HuH-7 (cell line): ENCODE measurements around the gene TPGS1.
A peak's percentile ranks its signal among the peaks of the same experiment; 100 is the strongest.

Experiments
- DNase-seq: peaks from one replicate; pipeline ENCODE4 v3.0.0; 2011; ENCODE audit warnings: low spot score

TPGS1 gene

DNA sequence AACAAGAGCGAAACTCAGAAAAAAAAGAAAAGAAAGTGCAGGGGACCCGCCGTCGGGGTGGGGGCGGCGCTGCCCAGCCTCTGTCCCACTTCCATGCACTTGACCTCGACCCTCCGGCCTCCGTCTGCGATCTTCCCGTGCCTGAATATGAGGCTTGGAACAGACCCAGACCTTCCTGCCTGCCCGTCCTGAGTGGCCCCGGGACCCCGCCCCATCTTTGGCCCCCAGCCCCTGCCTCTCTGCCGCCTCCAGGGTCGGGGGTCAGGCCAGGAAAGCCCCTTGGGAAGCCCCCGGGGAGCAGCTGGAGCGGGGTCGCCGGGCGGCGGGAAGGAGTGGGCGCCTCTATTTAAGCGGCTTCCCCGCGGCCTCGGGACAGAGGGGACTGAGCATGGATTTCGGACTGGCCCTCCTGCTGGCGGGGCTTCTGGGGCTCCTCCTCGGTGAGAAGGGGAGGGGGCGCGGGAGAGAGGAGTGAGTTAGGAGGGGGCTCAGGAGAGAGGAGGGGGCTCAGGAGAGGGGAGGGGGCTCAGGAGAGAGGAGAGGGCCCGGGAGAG is 11.1 kb upstream of the TPGS1 start, which contains the start of gene MADCAM1:
MADCAM1 (plus strand) TSS at position 375 of the 554 bp plus-strand sequence; CDS start at position 389, 14 bp downstream.
- no peak for DNase-seq

DNA sequence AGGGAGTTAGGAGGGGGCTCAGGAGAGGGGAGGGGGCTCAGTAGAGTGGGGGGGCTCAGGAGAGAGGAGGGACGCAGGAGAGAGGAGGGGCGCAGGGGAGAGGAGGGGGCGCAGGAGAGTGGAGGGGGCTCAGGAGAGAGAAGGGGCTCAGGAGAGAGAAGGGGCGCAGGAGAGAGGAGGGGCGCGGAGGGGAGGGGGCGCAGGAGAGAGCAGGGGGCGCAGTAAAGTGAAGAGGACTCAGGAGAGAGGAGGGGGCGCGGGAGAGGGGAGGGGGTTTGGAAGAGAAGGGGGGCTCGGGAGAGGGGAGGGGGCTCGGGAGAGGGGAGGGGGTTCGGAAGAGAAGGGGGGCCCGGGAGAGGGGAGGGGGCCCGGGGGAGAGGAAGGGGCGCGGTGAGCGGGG is 10.3 kb upstream of the TPGS1 start:
- DNase-seq = no peak

DNA sequence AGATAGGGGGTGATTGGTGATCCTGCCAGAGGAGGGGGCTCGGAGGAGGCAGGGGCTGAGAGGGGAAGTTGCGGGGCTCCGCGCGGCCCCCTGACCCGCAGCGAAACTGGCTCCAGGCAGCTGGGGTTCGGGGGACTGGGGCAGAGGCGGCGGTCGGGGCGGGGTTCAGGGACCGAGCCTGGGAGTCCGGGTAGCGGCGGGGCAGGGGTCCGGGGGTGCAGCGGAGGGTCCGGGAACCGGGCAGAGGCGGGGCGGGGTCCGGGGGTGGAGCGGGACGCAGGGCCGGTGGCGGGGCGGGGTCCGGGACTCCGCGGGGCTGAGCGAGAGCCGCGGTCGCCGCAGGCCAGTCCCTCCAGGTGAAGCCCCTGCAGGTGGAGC is 9.8 kb upstream of the TPGS1 start:
- no peak for DNase-seq

DNA sequence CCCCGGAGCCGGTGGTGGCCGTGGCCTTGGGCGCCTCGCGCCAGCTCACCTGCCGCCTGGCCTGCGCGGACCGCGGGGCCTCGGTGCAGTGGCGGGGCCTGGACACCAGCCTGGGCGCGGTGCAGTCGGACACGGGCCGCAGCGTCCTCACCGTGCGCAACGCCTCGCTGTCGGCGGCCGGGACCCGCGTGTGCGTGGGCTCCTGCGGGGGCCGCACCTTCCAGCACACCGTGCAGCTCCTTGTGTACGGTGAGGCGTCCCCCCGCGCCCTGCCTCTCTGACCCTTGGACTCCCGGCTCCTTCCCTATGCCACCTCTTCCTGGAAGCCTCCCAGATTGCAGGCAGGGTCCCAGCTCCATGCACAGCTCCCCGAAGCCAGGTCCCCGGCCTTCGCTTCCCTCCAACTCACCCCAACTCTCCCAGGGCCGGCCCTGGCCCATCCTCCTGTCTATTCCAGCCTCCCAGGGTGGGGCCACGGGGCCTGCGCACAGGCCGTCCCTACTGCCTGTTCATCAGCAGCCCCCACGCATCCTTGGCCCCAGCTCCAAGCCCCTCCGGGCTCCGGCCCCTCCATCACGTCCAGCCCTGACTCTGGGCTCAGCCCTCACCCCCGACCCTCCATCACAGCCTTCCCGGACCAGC is 9.3 kb upstream of the TPGS1 start:
- DNase-seq = no peak

DNA sequence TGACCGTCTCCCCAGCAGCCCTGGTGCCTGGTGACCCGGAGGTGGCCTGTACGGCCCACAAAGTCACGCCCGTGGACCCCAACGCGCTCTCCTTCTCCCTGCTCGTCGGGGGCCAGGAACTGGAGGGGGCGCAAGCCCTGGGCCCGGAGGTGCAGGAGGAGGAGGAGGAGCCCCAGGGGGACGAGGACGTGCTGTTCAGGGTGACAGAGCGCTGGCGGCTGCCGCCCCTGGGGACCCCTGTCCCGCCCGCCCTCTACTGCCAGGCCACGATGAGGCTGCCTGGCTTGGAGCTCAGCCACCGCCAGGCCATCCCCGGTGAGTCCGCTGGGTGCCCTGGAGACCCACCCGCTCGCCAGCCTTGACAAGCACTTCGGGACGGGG is 8.8 kb upstream of the TPGS1 start:
- DNase-seq = no peak

DNA sequence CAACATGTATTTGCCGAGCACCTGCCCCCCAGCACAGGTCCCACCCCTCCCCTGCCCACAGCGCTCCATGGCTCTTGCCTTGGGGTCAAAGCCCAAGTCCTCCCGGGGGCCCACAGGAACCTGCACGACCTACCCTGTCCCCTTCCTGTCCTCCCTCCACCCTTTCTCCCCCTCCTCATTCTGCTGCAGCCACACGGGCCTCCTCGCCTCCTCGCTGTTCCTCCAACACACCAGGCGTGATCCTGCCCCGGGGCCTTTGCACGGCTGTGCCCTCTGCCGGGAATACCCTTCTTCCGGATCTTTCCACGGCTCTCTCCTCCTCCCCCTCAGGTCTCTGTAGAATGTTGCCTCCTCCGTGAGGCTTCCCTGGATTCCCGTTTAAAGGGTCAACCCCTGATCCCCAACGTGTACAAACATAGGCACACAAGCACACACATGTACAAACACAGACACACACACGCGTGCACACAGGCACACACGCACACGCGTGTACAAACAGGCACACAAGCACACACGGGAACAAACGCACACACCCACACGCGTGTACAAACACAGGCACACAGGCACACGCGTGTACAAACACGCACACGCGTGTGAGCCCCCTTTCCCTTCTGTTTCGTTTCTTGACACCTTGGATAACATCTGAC is 8.2 kb upstream of the TPGS1 start:
- DNase-seq = no peak

DNA sequence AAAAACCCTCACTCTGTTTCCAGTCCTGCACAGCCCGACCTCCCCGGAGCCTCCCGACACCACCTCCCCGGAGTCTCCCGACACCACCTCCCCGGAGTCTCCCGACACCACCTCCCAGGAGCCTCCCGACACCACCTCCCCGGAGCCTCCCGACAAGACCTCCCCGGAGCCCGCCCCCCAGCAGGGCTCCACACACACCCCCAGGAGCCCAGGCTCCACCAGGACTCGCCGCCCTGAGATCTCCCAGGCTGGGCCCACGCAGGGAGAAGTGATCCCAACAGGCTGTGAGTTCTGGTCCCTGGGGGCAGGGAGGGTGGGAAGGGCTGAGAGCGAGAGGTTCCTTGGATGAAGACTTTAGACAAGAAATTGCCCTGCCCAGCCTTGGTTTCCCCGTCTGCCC is 5.7 kb upstream of the TPGS1 start:
- no peak for DNase-seq

DNA sequence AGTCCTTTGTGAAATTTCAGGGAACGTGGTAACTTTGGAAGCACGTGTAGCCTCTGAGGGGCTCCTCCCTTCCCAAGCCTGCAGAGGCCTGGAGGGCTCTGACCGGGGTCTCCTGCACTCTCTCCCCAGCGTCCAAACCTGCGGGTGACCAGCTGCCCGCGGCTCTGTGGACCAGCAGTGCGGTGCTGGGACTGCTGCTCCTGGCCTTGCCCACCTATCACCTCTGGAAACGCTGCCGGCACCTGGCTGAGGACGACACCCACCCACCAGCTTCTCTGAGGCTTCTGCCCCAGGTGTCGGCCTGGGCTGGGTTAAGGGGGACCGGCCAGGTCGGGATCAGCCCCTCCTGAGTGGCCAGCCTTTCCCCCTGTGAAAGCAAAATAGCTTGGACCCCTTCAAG is 2.7 kb upstream of the TPGS1 start:
- DNase-seq = no peak

DNA sequence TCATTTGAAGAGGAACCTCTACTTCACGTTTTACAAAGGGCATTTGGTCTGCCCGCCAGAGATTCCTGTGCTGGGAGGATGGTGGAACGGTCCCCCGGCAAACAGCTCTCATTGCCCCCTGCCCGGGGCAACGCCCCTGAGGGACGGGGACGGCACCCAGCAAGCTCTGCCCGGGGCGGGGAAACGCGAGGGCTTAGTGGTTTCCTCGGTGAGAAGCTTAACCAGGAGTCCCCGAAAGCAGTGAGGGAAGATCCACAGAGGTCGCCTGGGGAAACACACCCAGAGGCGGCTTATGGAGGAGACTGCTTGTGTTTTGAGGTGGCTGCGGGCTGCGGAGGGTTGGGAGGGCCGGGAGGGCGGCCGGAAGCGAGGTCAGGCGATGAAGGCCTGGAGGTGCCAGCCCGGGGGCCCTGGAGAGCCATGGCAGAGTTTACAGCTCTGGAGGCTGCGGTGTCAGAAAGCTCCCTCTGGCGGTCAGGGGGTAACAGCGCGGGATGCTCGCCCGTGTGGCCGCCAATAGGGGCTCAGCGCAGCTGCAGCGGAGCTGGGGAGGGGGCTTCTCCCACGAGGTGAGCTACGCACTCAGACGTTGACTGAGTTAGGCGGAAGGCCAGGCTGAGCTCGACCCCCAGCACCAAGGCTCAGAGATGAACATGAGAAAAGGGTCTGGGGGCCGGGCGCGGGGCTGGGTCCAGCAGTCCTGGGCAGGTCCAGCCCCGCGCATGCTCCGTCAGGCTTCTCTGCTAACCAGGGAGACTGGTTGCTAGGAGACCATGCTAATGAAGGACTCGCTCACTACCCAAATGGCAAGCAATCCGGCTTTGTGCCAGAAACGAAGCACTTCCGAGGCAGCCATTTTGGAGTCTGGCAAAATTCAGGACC is 652 bp upstream of the TPGS1 start:
- peak; percentile 99 for DNase-seq

DNA sequence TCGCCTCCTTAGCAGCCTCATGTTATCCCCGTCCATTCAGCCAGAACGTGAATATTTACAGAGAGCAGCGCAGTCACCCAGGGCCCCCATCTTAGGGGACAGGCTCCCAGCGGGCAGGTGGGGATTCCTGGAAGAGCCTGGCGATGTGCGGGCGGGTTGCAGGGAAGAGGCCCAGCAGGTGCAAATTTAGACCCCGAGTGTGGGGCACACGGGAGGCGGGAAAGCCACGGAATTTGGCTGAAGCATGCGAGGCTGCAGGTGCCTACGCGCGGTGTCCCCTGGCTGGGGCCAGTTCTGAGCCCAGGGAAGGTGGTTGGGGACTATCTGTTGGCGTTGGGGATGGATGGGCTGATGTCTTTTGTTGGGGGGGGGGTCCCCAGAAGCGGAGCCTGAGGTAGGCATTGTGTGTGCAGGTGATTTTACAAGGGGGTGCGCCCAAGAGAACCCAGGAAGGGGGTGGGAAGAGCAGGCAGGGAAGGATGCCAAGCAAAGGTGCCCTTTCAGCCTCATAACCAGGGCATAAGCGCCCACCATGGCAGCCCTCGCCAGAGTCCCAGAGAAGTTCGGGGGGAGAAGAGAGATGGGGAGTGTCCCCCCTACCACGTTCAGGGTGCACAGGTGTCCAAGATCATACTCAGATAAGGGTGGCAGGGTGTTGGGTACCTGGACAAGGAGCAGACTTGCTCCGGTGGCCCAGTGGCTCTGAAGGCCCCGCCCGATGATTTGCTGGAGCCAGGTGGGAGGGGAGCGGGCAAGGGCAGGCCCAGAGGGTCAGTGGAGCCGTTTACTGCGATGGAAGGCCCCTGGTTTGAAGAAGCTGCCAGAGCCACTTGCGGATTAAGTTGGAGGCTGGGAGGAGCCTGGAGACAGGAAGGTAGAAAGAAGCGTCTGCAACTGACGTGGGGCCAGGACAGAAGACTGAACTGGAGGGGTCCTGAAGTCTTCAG is 1.2 kb downstream of the TPGS1 start:
- no peak for DNase-seq

DNA sequence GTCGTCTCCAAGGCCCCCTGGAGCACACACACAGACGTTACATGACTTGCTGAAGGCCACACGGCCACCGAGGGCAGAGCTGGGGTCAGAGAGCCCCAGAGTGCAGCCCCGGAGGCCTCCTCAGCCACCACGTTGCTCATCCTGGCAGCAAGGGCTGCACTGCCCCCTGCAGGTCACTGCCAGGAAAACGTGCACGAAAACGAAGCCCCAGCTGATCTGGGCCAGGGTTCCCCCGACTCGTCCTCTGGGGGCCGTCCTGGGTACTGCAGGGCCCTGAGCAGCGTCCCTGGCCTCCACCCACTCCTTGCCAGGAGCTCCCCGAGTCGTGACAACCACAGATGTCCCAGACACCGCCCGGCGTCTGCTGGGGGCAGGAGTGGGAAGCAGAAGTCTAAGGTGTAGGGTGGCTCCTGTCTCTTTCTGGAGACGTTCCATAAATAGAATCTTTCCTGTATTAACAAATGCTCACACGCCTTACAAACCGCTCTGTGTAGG is 3.4 kb downstream of the TPGS1 start:
- DNase-seq = peak; percentile 85

DNA sequence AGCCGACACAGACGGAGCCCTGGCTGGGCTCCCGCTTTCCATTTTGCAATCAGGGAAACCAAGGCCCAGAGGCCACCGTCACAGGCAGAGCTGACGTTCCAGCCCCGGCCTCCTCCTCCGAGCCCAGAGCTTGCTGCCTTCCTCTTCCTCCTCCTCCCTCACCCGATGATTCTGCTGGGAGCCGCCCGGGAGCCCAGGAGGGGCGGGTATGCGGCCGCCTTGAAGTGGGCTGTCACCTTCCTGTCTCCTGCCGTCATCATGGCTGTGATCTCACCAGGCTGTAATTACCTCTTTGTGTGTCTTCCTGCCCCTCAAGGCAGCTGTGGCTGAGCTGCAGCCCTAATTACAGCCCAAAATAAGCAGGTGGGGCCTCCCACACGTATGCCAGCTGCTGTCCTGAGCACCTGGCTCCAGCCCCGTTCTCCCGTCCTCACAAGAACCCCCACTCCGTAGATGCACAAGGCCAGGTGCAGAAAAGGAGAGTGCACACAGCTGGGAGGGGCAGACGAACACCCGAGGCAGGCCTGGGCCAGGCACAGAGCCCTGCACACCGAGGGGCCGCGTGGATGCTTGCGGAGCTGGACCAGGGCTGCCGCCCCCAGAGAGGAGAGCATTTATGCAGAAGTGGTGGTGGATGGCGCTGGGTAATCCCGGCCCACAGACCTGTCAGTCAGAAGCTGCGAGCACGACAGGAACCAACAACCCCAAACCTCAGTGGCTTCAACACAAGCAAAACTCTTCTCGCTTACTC is 4.0 kb downstream of the TPGS1 start:
- no peak for DNase-seq

DNA sequence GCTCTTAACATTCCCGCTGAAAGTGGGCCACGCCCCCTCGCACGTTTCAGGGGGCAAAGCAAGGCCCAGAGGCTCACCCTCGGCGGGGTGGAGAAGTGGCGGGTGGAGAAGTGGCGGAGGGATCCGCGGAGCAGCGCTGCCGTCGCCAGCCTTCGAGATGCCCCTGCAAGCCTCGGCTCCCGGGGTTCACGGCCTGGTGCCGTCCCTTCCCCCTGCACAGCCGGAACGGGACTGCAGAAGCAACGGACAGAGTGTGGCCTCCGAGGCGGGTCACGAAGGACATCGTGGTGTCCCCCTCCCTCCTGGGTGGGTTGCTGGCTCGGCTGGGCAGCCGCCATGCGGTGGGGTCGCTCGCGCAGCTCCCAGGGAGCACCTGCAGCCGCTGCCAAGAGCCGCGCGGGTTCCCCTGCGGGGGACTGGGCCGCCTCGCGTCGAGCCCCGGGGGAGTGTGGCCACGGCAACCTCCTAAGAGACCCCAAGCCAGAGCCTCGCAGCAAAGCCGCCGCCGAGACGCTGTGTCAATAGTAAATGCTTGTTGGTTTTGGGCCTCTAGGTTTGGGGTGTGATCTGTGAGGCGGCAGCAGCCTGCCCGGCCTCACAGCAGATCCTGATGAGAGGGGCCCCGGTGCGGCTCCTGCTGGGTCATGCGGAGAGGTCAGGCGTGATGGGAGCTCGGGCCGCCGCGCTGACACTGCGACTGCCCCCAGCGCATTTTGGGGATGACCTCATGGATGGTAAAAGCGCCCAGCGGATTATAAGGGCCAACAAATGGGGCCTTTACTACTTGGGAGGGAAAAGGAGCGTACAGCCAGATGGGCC is 5.5 kb downstream of the TPGS1 start:
- no peak for DNase-seq

DNA sequence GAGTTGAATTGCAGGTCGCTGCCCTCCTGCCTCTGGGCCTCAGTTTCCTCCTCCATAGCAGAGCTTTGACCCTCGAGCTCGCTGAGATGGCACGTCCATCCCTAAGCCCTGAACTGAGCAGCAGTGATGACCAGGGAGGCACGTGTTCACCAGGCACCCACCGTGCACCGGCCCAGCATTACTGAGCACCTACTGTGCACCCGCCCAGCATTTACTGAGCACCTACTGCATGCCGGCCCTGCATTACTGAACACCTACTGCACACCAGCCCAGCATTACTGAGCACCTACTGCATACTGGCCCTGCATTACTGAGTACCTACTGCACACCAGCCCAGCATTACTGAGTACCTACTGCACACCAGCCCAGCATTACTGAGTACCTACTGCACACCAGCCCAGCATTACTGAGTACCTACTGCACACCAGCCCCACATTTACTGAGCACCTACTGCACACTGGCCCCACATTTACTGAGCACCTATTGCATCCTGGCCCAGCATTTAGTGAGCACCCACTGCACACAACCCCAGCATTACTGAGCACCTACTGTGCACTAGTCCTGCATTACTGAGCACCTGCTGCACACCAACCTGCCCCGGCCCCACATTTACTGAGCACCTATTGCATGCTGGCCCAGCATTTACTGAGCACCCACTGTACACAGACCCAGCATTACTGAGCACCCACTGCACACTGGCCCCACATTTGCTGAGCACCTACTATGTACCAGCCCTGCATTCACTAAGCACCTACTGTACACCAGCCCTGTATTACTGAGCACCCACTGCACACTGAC is 6.3 kb downstream of the TPGS1 start:
- no peak for DNase-seq

DNA sequence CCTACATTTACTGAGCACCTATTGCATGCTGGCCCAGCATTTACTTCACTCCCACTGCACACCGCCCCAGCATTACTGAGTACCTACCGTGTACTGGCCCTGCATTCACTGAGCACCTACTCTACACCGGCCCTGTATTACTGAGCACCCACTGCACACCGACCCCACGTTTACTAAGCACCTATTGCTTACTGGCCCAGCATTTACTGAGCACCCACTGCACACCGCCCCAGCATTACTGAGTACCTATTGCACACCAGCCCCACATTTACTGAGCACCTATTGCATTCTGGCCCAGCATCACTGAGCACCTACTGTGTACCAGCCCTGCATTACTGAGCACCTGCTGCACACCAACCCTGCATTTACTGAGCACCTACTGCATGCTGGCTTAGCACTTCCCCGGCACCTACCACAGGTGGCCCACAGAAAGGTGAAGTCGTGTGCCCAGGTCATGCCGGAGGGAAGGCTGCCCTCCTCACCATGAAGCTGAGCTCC is 6.9 kb downstream of the TPGS1 start:
- DNase-seq = no peak

DNA sequence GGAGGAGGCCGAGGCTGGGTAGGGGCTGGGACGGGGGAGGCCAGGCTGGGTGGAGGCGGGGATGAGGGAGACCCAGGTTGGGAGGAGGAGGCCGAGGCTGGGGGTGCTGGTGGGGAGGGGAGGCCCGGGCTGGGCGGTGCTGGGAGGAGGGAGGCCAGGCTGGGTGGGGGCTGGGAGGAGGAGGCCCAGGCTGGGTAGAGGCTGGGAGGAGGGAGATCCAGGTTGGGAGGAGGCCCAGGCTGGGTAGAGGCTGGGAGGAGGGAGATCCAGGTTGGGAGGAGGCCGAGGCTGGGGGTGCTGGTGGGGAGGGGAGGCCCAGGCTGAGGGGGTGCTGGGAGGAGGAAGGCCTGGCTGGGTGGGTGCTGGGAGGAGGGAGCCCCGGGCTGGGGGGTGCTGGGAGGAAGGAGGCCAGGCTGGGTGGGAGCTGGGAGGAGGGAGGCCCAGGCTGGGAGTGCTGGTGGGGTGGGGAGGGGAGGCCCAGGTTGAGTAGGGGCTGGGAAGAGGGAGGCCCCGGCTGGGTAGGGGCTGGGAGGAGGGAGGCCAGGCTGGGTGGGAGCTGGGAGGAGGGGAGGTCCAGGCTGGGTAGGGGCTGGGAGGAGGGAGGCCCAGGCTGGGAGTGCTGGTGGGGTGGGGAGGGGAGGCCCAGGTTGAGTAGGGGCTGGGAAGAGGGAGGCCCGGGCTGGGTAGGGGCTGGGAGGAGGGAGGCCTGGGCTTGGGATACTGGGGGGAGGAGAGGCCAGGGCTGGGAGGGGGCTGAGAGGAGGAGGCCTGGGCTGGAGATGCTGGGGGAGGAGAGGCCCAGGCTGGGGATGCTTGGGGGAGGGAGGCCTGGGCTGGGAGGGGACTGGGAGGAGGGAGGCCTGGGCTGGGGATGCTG is 10.7 kb downstream of the TPGS1 start:
- peak; percentile 67 for DNase-seq

DNA sequence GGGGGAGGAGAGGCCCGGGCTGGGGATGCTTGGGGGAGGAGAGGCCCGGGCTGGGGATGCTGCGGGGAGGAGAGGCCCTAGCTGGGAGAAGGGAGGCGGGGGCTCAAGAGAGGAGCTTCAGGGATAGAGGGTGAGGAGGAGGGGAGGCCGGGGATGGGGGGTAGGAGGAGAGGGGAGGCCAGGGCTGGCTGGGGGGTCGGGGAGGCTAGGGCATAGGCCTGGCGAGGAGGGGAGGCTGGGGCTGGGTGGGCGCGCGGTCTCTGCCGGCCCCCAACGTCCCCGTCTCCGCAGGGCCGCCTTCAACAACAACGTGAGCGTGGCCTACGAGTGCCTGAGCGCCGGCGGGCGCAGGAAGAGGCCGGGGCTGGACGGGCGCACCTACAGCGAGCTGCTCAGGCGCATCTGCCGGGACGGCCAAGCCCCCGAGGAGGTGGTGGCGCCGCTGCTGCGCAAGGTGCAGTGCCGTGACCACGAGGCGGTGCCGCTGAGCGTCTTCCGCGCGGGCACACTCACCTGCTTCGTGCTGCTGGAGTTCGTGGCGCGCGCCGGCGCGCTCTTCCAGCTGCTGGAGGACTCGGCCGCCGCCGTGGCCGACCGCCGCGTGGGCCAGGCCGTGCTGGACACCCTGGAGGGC is 11.4 kb downstream of the TPGS1 start:
- no peak for DNase-seq
